Measurements from ENCODE around the gene ZFP36. TPM values are rescaled to one million over a fixed set of nuclear protein-coding genes. Genes with fewer than 3 reads are reported as not detected.

ZFP36 gene
- total RNA-seq, 2 donors from 2014 or later: 315 to 699 TPM

GRCh38 chr19:39430675-39431593 is 24.3 kb downstream of the ZFP36 start:
- peak; percentile 32 for DNase-seq (ENCODE audit: low spot score)
- TF ChIP-seq CTCF (IDR thresholded peaks at IDR 0.05): no peak

GRCh38 chr19:39432677-39433025 is 26.0 kb downstream of the ZFP36 start:
- TF ChIP-seq CTCF (IDR thresholded peaks at IDR 0.05): no peak
- Histone ChIP-seq H3K27ac (no peak overlapping the region), H3K4me1 (ENCODE audit: control insufficient read depth in 1 of 2, low read depth in 2 of 2) (peaks cover 30 to 55% of the 10 kb centered on the region in 2 donors), H3K27me3 (replicated peaks; ENCODE audit: insufficient read depth) (no peaks in the 10 kb centered on the region), H3K36me3 (peaks cover 24% of the 10 kb centered on the region), H3K9me3 (no peaks in the 10 kb centered on the region), H3K4me3 (no peak overlapping the region)
- ATAC-seq (ENCODE audit: insufficient number of reproducible peaks, low FRiP score, low read depth) (no peak), DNase-seq (ENCODE audit: low spot score) (no peak)

More at GRCh38 chr19:39430675-39431593, 24.3 kb downstream of the ZFP36 start:
- no peaks in the 10 kb centered on the region for H3K9me3 ChIP-seq
- peak overlapping the region; percentile 62 to 68 for H3K27ac ChIP-seq
- no peak overlapping the region for H3K4me3 ChIP-seq
- H3K27me3 ChIP-seq (replicated peaks; ENCODE audit: insufficient read depth): no peaks in the 10 kb centered on the region
- H3K4me1 ChIP-seq (ENCODE audit: control insufficient read depth in 1 of 2, low read depth in 2 of 2): peaks cover 24 to 47% of the 10 kb centered on the region in 2 donors
- H3K36me3 ChIP-seq: peaks cover 24% of the 10 kb centered on the region
- ATAC-seq (ENCODE audit: insufficient number of reproducible peaks, low FRiP score, low read depth): no peak

GRCh38 chr19:39433480-39434079 is 26.9 kb downstream of the ZFP36 start:
- Histone ChIP-seq H3K27me3 (replicated peaks; ENCODE audit: insufficient read depth) (no peaks in the 10 kb centered on the region), H3K4me1 (ENCODE audit: control insufficient read depth in 1 of 2, low read depth in 2 of 2) (peaks cover 29 to 45% of the 10 kb centered on the region in 2 donors), H3K9me3 (no peaks in the 10 kb centered on the region), H3K36me3 (peaks cover 24% of the 10 kb centered on the region), H3K27ac (no peak overlapping the region), H3K4me3 (no peak overlapping the region)
- TF ChIP-seq CTCF (IDR thresholded peaks at IDR 0.05): no peak
- DNase-seq (ENCODE audit: low spot score): no peak
- no peak for ATAC-seq (ENCODE audit: insufficient number of reproducible peaks, low FRiP score, low read depth)

- Histone ChIP-seq H3K27me3 (replicated peaks; ENCODE audit: insufficient read depth) (no peaks in the 10 kb centered on the region), H3K4me1 (ENCODE audit: control insufficient read depth in 1 of 2, low read depth in 2 of 2) (peaks cover 21 to 37% of the 10 kb centered on the region in 2 donors), H3K9me3 (no peaks in the 10 kb centered on the region), H3K36me3 (peaks cover 24% of the 10 kb centered on the region), H3K27ac (peak overlapping the region; percentile 74 to 85), H3K4me3 (peak overlapping the region; percentile 90)
- TF ChIP-seq CTCF (IDR thresholded peaks at IDR 0.05): no peak
- ATAC-seq (ENCODE audit: insufficient number of reproducible peaks, low FRiP score, low read depth): no peak
- DNase-seq (ENCODE audit: low spot score): no peak
These were observed 27.8 kb downstream of the ZFP36 start for GRCh38 chr19:39434123-39435076.
